GM12891 (cell line): ENCODE data around the gene SCGB1C1.

Source experiments
- DNase-seq: peaks from one replicate; pipeline ENCODE4 v3.0.0; 2011; ENCODE audit warnings: low spot score; ENCODE audit not compliant: insufficient read length
- FAIRE-seq: peaks from 2 replicates; lab custom pipeline; 2011; peaks lifted over from hg19 to GRCh38; lab: Jason Lieb, UNC
- PAX5 ChIP-seq: IDR thresholded peaks from 2 replicates; pipeline ENCODE4 v1.6.1; 2011; ENCODE audit warnings: low read length, moderate library complexity, mild to moderate bottlenecking; ENCODE audit not compliant: insufficient read depth, severe bottlenecking
- POLR2A ChIP-seq: IDR thresholded peaks from 2 replicates; pipeline ENCODE4 v1.6.1; 2011; ENCODE audit warnings: low read depth, low read length, control low read depth
- POLR2AphosphoS5 ChIP-seq: IDR thresholded peaks from 2 replicates; pipeline ENCODE4 v1.6.1; 2011; ENCODE audit warnings: low read depth, low read length, control low read depth
- POU2F2 ChIP-seq: IDR thresholded peaks from 2 replicates; pipeline ENCODE4 v1.6.1; 2011; ENCODE audit warnings: low read depth, mild to moderate bottlenecking, control low read depth, low read length, moderate library complexity
- SPI1 ChIP-seq: IDR thresholded peaks from 2 replicates; pipeline ENCODE4 v1.6.1; 2011; ENCODE audit warnings: low read depth, low read length, control low read depth
- TAF1 ChIP-seq: IDR thresholded peaks from 2 replicates; pipeline ENCODE4 v1.6.1; 2011; ENCODE audit warnings: low read depth, low read length, control low read depth

Gene SCGB1C1

DNA sequence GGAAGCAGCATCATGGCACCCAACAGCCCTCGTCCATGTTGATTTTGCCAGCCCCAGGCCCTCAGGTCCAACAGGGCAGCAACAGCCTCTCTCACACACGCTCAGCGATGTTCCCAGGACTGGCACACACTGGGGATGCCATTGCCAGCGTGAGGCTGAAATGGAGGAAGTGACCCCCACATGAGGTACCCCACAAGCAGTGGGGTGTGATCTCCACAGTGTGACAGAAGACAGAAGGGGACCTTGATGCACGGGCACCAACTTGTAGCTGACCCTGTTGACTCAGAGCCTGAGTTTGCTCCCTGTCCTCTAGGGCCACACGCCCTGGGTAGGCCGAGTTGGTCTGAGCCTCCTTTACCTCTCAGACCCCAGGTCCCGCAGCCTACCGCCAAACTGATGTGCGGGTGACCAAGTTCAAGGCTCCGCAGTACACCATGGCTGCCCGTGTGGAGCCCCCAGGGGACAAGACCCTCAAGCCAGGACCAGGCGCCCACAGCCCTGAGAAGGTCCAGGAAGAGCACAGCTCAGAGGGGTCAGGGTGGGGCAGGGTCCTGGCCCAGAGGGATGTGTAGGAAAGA, 6.2 kb downstream of the SCGB1C1 start:
- FAIRE-seq (no peak), DNase-seq (no peak)
- TF ChIP-seq POLR2AphosphoS5 = no peak
- TF ChIP-seq TAF1 = no peak
- TF ChIP-seq POLR2A = no peak
- TF ChIP-seq POU2F2 = no peak
- TF ChIP-seq SPI1 = no peak
- no peak for TF ChIP-seq PAX5

DNA sequence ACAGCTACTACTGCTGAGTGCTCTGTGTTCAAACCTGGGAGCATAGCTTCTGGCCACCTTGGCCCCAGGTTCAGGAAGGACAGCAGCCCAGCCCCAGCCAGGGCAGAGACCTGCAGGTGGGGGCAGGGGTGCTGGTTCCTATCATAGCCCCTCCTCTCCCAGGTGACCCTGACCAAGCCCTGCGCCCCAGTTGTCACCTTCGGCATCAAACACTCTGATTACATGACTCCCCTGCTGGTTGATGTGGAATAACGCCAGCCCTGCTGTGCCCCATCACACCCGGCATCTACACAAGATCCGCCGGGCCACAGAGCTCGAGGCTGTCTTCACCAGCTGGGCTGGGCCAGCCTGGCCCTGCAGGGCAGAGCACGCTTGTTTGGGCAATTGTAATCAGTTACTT, 6.9 kb downstream of the SCGB1C1 start:
- no peak for FAIRE-seq
- no peak for TF ChIP-seq PAX5
- no peak for TF ChIP-seq SPI1
- no peak for TF ChIP-seq TAF1
- 0 out of 2 replicates have a peak, but pooled peaks have one; percentile 4 for TF ChIP-seq POLR2AphosphoS5
- no peak for TF ChIP-seq POLR2A
- TF ChIP-seq POU2F2 = no peak
- no peak for DNase-seq

DNA sequence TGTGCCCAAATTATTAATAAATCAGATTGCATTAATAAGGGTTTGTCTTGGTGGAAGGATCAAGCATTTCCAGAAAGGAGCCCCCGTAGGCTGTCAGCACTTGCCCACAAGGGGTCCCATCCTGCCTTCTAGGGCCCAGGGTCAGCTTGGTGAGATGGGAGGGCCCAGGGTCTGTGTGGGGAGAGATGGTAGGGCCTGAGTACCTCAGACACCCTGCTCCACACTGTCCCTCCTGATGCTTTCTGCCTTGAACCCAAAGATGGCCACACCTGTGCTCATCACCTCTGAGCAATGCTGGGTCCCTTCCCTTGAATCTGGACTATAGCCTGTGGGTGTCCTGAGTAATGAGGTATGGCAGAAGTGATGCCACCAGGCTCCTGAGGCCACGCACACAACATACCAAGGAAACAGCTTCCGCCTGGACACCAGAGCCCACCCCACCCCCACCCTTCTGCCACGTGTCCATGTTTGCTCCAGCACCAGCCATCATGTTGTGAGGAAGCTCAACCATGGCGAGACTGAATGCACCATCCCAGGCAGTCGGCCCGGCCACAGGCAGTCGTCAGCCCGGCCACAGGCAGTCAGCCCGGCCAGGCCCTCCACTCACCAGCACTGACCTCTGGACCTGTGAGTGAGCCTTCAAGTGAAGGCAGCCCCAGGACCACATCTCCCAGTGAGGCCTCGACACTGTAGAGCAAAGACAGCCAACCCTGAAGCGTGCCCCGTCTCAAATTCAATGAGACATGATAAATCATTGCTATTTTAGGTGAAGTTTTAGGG, 7.5 kb downstream of the SCGB1C1 start:
- TF ChIP-seq SPI1 = no peak
- TF ChIP-seq POU2F2 = no peak
- 0 out of 2 replicates have a peak, but pooled peaks have one; percentile 20 for TF ChIP-seq POLR2AphosphoS5
- no peak for TF ChIP-seq POLR2A
- DNase-seq (no peak), FAIRE-seq (no peak)

DNA sequence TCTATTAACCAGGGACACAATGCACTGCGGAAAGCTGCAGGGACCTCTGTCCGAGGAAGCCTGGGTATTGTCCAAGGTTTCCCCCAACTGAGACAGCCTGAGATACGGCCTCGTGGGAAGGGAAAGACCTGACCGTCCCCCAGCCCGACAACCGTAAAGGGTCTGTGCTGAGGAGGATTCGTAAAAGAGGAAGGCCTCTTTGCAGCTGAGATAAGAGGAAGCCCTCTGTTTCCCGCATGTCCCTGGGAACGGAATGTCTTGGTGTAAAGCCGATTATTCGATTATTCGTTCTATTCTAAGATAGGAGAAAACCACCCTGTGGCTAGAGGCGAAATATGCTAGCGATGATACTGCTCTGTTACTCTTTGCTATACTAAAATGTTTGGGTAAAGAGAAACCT, 9.1 kb downstream of the SCGB1C1 start:
- TF ChIP-seq SPI1 (no peak), POLR2AphosphoS5 (no peak), POU2F2 (no peak), POLR2A (no peak)
- FAIRE-seq = no peak
- DNase-seq = no peak

DNA sequence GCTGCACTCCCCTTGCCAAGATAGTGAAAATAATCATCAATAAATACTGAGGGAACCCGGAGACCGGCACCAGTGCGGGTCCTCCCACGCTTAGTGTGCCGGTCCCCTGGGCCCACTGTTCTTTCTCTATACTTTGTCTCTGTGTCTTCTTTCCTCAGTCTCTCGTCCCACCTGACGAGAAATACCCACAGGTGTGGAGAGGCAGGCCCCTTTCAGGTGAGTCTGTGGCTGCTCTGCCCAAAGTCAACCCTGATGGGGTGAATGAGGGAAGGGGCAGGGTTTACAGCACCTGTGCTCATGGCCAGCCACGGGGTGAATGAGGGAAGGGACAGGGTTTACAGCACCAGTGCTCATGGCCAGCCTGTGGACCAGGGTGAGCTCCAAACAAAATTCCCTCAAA, 9.6 kb downstream of the SCGB1C1 start:
- TF ChIP-seq POU2F2 = no peak
- no peak for TF ChIP-seq TAF1
- TF ChIP-seq SPI1 = no peak
- no peak; the same call in 1 of the 2 replicates for TF ChIP-seq POLR2AphosphoS5
- TF ChIP-seq POLR2A = peak; percentile 17; the same call in 1 of the 2 replicates
- TF ChIP-seq PAX5 = no peak
- FAIRE-seq (no peak), DNase-seq (no peak)

DNA sequence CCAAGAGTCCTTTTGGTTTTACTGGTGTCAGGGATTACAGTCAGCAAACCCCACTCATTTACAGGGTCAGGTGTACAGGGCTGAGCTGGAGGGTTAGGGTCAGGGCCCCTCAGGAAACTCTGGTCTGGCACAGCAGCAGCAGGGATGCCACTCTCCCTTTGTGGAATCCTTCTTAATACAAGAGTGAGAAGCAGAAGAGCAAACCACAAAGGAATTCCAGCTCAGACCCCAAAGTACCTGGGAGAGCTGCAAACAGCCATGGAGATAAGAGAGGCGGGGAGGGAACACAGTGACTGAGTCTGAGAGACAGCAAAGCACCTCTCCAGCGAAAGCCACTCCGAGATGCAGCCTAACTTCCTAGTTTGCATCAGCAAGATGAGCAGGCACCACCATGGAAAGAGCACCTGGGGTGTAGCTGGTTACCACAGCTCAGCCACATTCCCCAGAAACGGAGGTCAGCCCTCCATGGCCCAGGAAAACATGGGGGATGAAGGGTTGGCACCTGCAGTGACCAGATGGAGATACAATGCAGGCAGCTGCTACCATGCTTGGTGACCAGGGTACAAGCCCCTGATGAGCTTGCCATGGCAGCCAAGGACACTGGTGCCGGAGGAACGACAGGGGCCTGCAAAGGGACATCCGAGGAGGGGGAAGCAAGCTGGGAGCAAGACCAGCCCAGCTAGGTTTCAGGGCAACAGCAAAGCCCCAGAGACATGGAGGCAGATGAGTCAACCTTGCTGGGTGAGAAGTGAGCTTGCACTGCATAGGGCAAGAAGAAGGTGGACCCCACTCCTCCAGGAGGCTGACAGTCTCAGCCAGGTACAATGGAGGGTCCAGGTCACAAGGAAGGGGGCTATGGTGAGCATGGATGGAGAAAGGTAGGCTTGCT, 10.4 kb downstream of the SCGB1C1 start:
- DNase-seq (no peak), FAIRE-seq (no peak)
- peak; percentile 17; the same call in 1 of the 2 replicates for TF ChIP-seq POLR2AphosphoS5
- TF ChIP-seq TAF1 = no peak

DNA sequence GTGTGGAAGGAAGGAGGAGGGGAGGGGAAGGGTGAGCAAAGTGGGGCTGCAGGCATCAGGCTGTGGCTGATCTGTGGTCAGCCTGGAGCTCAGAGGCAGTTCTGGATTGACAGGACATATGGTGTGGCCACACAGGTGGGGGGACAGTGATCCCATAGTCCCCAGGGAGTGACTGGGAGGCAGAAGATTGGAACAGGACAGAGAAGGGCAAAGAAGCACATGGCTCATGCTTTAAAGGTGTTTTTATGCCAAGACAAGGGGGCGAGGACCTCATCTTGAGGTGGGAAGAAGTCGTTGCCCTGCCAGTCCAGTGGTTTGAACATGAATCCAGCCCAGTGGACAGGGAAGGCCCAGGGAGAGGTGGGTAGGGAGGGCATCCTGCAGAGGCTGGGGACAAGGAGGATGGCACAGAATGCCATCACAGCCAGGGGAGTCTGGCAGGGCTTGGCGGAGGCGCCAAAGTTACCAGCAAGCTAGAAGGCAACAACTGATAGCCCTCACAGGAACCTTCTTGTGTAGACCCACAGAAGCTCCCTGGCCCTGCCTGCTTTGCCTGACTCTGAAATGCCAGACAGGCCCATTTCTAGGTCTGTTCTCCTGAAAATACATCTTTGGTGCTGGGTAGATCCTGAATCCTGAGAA, 11.2 kb downstream of the SCGB1C1 start:
- FAIRE-seq (no peak), DNase-seq (no peak)
- no peak for TF ChIP-seq SPI1
- no peak for TF ChIP-seq TAF1
- no peak for TF ChIP-seq PAX5
- no peak for TF ChIP-seq POLR2AphosphoS5
- no peak for TF ChIP-seq POU2F2
- TF ChIP-seq POLR2A = no peak

DNA sequence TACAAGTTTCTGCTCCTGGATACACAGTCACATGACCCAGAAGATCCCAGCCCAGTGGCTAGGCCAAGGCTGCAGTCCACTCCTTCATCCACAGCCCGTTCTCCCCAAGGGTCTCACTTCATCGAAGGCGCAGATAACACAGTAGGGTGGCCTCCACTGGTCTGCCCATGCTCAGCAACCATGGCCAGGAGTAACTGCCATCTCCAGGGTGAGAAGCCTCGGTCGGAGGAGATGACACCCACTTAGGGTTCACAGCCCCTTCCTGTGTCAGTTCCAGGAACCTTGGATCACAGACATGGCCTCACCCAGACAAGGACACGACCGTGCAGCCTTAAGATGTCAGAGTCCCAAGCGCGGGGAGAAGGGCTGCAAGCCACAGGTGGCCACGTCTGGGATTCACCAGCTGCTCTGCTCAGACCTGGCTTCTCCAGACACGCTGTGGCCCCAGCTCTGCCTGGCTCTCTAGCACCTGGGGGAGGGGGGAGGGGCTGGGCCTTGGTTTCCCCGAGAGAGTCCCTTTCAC, 11.8 kb downstream of the SCGB1C1 start:
- TF ChIP-seq POLR2A = 0 out of 2 replicates have a peak, but pooled peaks have one; percentile 11
- no peak for TF ChIP-seq POU2F2
- FAIRE-seq (no peak), DNase-seq (no peak)

DNA sequence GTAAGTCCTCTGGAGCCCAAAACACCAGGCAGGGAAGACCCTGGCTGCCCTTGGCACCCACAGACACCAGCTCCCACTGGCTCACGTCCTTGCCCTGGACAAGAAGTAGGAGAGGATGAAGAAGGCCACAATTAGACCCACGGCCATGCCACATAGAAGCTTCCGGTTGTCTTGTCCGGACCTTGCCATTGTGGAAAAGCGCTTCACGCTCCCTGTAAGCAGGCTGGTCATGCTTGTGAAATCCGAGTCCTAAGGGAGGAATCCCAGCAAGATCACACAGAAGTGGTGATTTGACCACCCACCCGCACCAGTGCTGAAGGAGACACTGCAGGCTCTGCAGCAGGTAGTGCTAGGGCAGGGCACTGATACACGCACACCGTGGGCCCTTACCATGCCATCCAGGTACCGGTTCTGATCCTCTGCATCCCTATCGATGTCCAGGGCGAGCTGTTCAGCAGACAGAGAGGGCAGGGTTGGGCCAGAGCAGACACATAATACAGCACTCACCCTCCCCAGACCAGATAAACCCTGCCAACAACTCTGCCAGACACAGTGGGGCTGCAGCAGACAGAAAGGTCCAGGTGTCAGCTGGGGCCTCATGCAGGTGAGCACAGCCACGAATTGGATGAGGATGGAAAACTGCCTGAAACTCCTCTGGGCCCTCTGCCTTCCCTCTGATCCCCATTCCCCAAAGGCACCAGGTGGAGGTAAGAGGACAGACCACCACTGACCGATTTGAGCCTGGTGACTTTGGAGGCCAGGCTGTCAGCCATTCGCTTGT, 12.5 kb downstream of the SCGB1C1 start:
- DNase-seq = no peak
- no peak for FAIRE-seq
- TF ChIP-seq SPI1 (no peak), POLR2AphosphoS5 (peak; percentile 23; the same call in 1 of the 2 replicates), POLR2A (no peak)
